CD4-positive, alpha-beta T cell treated with Interleukin-17A for 1 hour (primary cell): ENCODE results near the gene PSMD7.
A peak's percentile ranks its signal among the peaks of the same experiment; 100 is the strongest.

Experiments used
- DNase-seq: peaks from one replicate; pipeline ENCODE4 v3.0.0-alpha.2; 2020

PSMD7 gene

DNA sequence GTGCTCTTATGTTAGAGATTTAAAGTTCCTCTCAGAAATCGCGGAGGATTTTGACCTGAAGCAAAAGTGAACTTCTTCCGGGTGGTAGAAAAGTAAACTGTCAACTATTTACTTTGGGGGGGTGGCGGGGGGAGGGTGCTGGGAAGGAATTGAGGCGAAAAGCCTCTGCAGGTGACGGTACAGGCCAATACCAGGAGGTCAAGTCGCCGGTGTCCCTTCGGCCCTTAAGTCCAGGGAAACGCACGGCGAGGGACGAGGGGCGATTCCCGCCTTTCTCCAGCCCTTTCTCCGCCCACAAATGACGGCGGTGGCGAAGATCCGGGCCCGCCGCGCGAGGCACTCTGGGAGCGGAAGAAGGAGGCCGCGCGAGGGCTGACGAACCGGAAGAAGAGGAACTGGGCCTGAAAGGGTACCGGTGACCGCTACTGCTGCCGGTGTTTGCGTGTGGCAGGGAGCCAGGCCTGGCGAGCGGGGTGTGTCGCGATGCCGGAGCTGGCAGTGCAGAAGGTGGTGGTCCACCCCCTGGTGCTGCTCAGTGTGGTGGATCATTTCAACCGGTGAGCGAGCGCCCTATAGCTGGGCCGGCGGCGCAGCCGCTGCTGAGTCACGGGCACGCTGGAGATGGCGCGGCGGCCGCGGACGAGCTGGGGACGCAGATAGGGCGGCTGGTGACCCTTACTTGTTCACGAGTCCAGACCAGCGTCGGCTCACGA is at the start of gene PSMD7:
Gene PSMD7, plus strand, starts transcription at position 383 of the 713 bp plus-strand sequence. Its CDS starts 101 bp downstream, at position 484.
- peak; percentile 89 for DNase-seq

DNA sequence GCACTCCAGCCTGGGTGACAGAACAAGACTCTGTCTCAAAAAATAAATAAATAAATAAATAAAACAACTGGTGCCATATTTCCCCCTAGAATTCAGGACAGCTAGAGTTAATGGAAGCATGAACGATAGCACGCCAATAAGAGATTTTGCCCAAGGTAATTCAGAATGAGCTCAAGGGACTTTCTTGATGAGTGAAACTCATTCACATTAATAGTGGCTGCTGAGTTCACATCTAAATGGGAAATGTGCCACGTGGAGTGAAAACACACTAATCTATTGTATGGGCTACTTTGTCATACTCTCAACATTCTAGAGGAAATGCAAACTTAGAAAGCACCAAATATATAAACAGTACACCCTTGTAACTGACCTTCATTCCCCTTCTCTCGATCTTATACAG is 47.4 kb upstream of the PSMD7 start:
- no peak for DNase-seq

DNA sequence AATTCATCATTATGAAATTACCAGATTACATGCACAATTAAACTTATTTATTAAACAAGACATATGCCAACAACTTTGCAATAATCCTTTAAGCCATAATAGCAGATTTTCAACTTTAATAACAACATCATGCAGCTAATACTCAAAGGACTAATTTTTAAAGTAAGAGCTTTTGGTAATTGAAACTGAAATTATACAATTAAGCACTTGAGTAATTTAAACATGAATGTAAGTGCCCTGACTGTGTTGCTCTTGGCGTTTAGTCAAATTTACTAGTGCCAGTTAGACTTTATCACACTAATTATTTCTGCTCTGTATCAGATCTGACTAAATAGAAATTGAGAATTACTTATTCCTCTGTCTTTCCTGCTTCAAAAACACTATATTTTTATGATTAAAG is 46.8 kb upstream of the PSMD7 start:
- no peak for DNase-seq

DNA sequence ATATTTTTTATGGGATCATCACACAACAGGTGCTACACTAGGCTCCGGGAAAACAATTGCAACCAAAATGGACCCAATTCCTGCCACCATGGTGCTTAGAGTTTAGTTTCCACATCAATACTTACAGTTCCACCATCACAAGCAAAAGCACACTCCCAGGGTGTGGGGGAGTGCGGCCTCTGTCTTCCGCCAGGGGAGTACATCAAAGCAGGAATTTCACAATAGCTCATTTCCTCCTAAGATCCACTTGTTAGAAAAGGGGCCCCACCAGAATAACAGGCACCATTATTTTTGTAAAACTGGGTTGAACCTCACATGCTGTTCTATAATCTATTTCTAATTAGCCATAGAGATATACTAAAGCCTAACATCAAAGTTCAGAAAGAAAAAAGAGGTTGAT is 44.3 kb upstream of the PSMD7 start:
- no peak for DNase-seq

DNA sequence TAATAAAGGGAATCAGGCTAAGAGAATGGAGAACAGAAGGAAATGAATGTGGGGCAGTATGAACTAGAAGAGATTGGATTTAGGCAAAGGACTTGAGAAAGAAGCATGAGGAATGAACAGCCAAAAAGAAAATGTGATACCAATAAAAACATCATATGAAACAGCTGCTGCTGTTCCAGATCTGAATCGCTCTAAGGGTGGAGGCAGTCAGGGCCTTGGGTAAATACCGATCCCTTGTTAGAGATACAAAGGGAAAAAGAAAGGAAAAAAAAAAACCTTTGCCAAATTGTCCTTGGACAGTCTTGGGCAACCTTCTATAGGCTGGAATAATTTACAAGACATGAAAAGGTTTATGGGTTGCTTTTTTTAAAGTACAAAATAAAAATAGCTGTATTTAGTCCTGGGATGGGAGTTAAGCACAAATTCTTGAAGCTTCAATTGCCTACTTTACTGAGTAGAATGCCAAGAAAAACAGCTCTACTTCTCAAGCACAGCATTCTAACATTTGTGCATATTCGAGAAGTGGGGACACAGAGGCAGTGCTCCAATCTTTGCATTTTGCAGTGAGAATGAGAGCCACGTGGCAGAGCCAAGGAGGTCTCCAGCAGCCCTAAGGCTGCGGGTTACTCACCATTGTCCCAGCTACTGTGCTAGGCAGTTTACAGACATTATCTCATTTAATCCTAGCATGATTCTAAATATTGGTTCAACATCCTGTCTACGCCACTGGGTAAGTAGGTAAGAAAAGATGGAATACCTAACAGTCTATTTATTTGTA is 43.3 kb upstream of the PSMD7 start:
- no peak for DNase-seq

DNA sequence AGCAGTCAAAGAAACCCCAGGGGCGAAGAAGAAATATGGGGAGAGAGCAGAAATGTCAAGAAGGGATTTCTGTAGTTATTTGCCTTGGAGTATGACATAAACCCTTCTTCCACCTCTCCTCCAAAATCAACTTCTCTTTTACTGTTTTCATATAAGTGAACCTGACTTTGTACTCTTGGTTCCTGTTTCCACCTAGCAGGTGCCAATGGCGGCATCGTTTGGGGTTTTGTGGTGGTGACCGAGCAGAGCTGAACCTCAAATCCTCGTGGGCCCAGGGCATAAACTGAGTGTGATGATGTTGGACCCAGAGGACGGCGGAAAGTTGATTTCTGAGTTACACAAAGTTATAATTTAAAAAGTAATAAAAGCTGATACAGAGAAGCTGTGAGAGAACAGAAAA is 39.6 kb upstream of the PSMD7 start:
- DNase-seq = no peak

DNA sequence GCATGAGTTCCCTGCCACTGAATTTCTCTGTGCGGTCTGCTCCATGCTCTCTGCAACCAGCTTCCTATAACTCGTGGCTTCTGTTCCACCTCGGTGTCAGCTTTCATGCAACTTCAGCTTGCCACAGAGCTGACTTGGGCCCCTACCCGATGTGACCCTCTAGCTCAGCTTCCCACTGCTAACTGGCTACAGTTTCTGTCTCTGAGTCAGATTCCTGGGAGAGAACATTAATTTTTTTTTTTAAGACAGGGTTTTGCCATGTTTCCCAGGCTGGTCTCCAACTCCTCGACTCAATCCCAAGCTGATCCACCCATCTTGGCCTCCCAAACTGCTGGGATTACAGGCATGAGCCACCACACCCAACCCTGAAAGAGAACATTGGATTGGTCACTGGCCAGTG is 35.5 kb upstream of the PSMD7 start:
- DNase-seq = no peak

DNA sequence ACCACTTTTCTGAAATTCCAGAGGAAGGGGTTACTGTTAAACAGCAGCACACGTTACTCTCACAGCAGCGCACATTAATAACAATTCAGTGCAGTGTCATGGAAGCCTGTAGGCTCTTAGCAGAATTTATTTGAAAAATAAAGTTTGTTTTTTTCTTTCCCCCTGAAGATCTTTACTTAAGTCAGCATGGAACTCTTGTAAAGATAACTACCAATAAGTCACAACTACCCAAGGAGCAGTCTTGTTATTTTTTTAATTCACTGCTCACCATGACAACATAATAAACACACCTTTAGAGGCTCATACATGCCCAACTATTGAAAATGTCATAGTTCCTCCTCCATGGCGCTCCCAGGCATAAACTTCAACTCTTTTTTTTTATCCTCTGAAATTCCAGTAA is 31.8 kb upstream of the PSMD7 start:
- no peak for DNase-seq

DNA sequence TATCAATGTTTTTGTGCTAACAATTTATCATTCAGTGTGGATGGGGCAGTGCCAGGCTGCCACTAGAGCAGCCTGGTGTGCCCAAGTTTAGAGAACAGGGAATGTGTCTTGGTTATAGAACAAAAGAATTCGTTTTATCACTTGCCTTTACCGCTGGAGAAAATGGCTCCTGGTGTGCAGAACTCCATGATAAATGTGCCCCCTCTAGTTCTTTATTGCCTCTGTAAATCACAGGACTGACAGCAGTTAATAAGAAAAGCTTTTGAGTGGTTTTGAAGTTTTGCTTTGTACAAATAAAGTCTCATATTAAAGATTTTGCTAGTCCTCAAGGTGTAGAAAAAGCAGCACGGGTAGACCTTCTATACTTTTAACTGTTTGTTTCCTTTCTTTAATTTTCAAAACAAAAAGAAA is 28.2 kb upstream of the PSMD7 start:
- DNase-seq = no peak

DNA sequence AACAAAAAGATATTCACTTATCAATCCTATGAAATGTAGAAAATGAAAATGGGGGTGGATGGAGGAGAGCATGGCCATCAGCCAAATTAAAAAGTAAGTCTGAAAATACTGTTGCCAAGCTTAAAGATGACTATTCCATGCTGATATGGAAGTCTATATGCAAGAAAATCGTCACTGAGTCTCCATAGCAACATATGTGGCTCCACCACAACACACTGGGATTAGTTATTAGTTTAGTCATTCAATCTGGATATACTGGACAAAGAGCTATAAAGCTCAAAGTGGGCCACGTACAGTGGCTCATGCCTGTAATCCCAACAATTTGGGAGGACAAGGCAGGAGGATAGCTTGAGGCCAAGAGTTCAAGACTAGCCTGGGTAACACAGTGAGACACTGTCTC is 24.7 kb upstream of the PSMD7 start:
- DNase-seq = no peak

DNA sequence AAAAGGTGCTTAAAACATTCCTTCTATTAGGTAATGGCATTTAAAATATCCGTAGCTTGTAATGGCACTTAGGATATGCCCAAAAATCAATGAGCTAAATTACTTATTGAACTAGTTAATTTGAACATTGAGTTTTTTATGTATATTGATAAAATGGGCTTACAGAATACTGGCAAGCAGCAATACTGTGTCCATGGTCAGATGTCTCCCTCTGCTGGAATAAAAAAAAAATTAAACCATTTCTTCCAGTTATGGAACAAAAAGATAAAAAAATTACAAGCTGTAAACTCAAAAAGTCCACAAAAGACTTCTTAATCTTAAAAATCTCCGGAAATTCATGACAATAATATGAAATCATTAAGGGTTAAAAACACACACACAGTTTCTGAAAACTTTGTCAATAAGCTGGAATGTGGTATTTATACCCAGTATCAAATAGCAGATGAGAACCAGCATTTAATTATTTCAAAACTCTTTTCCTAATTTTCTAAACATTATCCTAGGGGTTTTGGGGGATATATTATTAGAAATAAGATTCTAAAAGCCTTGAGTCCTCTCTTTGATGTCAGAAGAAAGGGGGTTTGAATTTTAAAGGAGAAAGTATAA is 21.5 kb upstream of the PSMD7 start:
- DNase-seq = no peak

DNA sequence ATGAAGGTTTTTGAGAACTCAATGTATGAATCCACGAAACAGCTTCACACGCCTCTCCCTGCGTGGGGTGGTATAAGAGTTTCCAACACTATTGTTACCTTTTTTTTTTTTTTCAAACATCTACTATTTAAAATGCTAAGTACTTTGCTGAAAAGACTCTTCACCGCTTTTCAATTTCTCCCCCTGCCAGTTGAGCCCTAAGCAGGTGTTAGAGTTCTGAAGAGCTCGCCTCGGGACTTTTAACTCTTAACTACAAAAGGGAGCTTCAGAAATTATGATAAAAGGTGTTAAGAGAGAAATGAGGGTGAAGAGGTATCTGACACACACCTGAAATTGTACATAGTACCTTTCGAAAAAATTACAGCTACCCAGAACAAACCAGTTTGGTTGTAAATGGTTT is 20.9 kb upstream of the PSMD7 start:
- no peak for DNase-seq

DNA sequence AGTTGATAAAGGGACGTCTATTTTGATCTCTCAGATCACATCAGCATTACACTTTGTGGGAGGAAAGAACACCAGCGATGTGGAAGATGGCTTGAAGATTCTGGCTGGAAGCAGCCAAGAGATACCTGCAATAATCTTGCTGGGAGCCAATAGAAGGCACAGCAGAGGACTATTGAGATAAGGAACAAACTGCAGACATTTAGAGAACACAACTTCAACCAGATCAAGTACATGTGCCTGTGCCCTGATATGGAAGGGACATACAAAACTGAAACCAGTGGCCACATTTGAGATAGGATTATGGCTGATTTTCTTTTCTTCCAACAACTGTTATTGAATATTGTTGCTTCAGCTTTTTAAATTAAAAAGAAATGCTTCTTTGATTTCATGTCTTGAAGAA is 18.6 kb upstream of the PSMD7 start:
- no peak for DNase-seq

DNA sequence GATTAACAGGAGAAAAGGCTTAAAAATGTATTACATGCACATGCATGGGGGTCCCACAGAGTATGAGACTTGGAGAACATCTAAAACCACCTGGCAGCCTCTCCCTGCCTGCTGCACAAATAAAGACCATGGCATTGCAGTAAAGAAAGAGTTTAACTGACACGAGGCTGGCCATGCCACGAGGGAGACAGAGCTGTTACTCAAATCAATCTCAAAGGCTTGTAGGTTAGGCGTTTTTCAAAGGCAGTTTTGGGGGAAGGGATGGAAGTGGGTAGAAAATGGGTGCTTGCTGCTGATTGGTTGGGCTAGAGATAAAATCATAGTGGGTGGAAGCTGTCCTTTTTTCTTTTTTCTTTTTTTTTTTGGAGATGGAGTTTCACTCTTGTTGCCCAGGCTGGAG is 17.3 kb upstream of the PSMD7 start:
- no peak for DNase-seq

DNA sequence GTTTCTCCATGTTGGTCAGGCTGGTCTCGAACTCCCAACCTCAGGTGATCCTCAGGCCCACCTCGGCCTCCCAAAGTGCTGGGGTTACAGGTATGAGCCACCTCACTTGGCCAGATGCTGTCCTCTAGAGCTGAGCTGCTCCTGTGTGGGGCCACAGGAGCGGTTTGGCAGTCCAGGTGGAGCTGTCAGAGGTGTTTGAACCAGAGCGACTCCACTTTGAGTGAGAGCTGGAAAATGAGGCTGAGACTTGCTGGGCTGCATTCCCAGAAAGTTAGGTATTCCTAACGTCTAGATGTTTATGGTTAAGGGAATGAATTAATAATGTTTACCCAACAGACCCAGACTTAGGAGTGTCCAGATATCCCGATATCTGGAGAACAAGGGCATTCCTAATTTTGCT is 16.8 kb upstream of the PSMD7 start:
- DNase-seq = no peak

DNA sequence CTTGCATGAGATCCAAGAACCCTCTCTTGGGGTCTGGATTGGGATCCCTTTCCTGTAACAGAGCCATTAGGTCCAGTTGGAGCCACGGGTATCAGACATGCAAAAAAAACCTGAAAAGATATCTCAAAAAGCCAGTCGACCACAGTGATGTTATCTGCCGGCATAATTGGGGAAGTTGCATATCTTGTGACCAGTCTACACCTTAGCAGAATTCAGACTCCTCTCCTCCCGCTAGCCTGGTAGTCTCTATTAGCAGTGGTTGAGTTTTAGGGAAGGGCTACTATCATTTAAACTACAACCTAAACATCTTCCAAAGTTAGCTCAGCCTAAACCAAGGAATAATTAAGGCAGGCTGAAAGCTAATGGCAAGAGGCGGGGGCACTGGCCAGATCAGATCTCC is 16.2 kb upstream of the PSMD7 start:
- no peak for DNase-seq

DNA sequence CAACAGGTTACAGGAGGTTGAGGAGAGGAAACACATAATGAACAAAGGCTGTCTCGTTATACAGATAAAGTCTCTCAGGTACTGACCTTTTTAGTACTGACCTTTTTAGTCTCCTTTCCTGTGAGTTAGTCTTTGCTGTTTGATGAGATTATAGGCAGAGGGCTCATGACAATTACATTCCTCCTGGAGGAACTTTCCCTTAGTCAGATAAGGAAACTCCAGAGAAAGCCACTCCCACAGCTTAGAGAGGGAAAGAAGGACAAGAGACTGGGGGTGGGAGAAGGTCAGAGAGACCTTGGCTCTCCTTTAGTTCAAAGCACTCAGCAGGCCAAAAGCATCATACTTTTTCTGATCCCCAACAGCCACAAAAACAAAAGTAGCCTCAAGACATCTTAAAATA is 15.3 kb upstream of the PSMD7 start:
- DNase-seq = no peak

DNA sequence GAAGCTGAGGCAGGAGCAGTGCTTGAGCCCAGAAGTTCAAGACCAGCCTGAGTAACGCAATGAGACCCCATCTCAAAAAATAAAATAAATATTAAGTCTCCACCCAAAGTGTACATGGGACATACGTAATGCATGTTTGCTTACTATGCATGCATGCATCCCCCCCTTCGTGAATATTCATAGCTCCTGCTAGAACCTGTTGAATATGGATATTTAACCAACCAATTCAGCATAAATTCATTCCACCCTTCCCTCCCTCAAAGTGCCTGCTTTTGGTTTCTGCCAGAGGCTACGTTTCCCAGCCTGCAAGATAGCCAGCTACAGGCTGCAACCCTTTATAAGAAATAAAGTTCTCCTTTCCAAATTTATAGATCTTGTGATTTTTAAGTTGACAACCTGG is 12.9 kb upstream of the PSMD7 start:
- no peak for DNase-seq

DNA sequence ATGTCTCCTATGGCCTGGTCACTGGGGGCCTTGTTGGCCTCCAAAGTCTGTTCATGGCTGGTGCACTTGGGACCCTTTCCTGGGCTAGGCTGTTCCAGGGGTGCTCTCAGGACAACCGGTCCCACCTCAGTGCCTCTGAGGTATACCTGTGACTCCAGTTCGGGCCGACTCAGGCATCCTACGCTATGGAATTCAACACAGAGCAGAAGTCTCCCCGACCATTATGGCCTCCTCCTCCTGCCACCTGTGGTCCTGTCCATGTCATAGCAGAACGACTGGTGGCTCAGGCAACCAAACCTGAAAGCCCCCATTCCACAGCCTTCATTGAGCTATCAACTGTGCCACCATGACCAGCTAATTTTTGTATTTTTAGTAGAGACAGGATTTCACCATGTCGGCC is 8.5 kb upstream of the PSMD7 start:
- DNase-seq = no peak

DNA sequence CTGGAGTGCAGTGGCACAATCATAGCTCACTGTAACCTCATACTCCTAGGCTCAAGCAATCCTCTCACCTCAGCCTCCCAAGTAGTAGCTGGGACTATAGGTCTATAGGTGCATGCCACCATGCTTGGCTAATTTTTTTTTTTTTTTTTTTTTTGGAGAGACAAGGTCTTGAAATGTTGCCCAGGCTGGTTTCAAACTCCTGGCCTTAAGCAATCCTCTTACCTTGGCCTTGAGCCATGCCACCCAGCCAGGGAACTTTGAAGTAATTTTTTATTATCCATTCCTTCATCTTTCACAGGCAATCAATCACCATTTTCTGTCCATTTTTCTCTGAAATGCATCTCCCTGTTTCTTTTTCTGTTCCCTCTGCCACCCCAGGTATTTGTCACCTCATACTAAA is 6.3 kb upstream of the PSMD7 start:
- DNase-seq = no peak

DNA sequence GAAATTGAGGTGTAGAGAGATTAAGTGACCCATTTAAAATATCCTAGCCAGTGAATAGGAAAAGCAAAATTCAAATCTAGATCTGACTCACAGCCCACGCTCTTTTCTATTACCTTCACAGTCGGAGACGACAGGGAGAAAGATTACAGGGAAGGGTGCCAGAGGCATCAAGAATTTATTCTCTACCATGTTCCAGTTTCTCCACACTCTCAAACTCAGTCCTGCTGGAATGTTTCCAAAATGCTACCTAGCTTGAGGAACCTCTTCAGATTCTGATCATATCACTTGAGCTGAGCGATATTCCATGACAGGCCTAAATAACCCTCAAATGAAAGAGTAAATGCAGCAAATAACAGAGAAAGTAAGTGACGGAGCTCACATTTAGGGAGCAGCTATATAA is 5.4 kb upstream of the PSMD7 start:
- no peak for DNase-seq

DNA sequence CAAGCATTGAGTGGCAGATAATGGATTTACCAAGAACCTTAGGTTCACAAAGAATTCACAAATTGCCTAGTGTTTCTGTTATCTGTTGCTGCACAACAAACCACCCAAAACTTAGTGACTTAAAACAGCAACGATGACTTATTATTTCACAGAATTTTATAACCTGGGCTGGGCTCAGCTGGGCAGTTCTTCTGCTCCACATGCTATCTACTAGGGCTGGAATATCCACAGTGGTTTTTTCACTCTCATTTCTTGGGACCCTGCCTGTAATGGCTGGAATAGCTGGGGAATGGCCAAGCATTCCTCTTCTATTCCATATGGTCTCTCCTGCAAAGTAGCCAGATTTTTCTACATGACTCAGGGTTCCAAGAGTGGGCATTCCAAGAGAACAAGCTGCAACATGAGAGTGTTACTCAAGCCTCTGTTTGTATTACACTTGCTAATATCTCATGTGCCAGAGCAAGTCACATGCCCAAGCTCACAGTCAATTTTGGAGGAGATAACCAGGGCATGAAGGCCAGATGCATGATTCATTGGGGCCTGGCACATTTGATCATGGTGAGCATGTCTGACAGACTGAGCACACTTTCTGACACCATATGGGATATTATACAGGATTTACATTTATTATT is 4.9 kb upstream of the PSMD7 start:
- DNase-seq = no peak

DNA sequence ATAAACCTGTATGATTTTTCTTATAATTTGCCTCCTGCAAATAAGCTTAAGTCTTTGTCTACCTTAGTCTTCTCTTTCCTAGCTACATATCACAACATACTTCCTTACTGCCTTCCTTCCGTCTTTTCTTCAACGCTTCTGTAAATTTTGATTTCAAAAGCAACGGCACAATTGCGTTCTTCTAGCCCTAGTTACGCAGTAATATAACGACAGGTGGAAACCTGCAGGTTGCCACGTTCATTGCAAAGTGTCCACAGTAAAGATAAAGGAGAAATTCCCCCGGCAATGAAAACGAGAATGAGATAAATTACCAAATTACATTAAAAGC is 546 bp upstream of the PSMD7 start:
- no peak for DNase-seq

DNA sequence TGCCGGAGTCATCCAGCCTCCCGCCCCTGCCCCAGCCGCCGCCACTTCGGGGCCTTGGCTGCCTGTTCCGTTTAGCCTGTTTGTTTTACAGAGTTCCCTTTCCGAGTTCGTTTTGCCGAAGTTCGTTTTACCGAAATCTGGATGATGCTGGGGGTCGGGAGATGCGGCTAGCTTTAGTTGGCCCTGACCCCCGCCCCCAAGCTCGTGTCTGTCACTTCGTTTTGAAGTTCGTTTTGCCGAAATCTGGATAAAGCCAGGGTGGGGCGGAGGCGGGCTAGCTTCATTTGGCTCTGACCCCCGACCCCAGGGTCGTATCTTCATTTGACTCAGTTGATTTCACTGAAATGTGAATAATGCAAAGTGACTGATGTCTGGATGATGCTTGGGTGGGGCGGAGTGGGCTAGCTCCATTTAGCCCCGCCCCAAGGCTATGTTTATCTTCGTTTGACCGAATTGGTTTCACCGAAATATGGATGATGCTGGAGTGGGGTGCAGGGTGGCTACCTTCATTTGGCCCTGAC is 591 bp downstream of the PSMD7 start:
- DNase-seq = peak; percentile 38
